HepG2 (cell line): ENCODE data around the gene SEMA3B. TPM values are rescaled to one million over a fixed set of nuclear protein-coding genes. Genes with fewer than 3 reads are reported as not detected.
A peak's percentile ranks its signal among the peaks of the same experiment; 100 is the strongest.

ENCODE experiments used
- ETS1 ChIP-seq: sonication (generic); formaldehyde crosslinking; IDR thresholded peaks from 2 replicates; pipeline ENCODE4 v1.4.0; 2020; ENCODE audit warnings: missing genetic modification reagents
- FIP1L1 ChIP-seq: fragments of 200-400 bp; formaldehyde crosslinking; IDR thresholded peaks from 2 replicates; pipeline ENCODE4 v1.6.1; 2018; ENCODE audit warnings: low read depth, mild to moderate bottlenecking, low read length, moderate library complexity, borderline replicate concordance; ENCODE audit not compliant: insufficient read depth
- IKZF1 ChIP-seq: fragments of 450-650 bp; IDR thresholded peaks from 2 replicates; pipeline ENCODE4 v1.7.1; 2016
- KDM6A ChIP-seq: IDR thresholded peaks from 2 replicates; pipeline ENCODE4 v1.6.1; 2016; ENCODE audit warnings: low read depth
- MTA1 ChIP-seq: sonication (generic); formaldehyde crosslinking; IDR thresholded peaks from 2 replicates; pipeline ENCODE4 v1.4.0; 2020; ENCODE audit warnings: missing genetic modification reagents, mild to moderate bottlenecking, borderline replicate concordance
- NFAT5 ChIP-seq: sonication (generic); formaldehyde crosslinking; IDR thresholded peaks from 2 replicates; pipeline ENCODE4 v1.4.0; 2020; ENCODE audit warnings: missing genetic modification reagents
- NR3C1 ChIP-seq: sonication (generic); formaldehyde crosslinking; IDR thresholded peaks from 2 replicates; pipeline ENCODE4 v1.4.0; 2020; ENCODE audit warnings: missing genetic modification reagents
- RARG ChIP-seq: sonication (generic); formaldehyde crosslinking; IDR thresholded peaks from 2 replicates; pipeline ENCODE4 v1.4.0; 2020; ENCODE audit warnings: low read depth, mild to moderate bottlenecking, missing genetic modification reagents
- SALL2 ChIP-seq: sonication (generic); formaldehyde crosslinking; IDR thresholded peaks from 2 replicates; pipeline ENCODE4 v1.8.1; 2023; ENCODE audit warnings: mild to moderate bottlenecking, missing genetic modification reagents, inconsistent platforms
- SMARCC2 ChIP-seq: fragments of 450-650 bp; IDR thresholded peaks from 2 replicates; pipeline ENCODE4 v1.6.1; 2017; ENCODE audit warnings: antibody characterized with exemption, mild to moderate bottlenecking
- SMYD3 ChIP-seq: sonication (generic); formaldehyde crosslinking; IDR thresholded peaks from 2 replicates; pipeline ENCODE4 v1.8.1; 2023; ENCODE audit warnings: mild to moderate bottlenecking, missing genetic modification reagents
- SOX13 ChIP-seq, 3 experiments: fragments of 450-650 bp in 1 of 3; sonication (generic) in 1 of 3; formaldehyde crosslinking in 1 of 3; IDR thresholded peaks in 2 of 3; conservative IDR thresholded peaks in 1 of 3; 2 replicates each; pipeline versions ENCODE4 v1.5.0 to v1.6.1; 2016 to 2020; ENCODE audit warnings: antibody characterized with exemption in 1 of 3, mild to moderate bottlenecking in 1 of 3, missing compliant biosample characterization in 1 of 3, missing genetic modification reagents in 1 of 3, moderate library complexity in 1 of 3
- SP1 ChIP-seq, 2 experiments: fragments of 450-650 bp in 1 of 2; sonication (generic) in 1 of 2; formaldehyde crosslinking in 1 of 2; IDR thresholded peaks; 2 replicates each; pipeline versions ENCODE4 v1.4.0 to v1.6.1; 2016 to 2020; ENCODE audit warnings: missing genetic modification reagents in 1 of 2
- TGIF2 ChIP-seq: IDR thresholded peaks from 2 replicates; pipeline ENCODE4 v1.6.1; 2016; ENCODE audit warnings: control low read depth, missing compliant biosample characterization
- ZNF138 ChIP-seq: sonication (generic); formaldehyde crosslinking; IDR thresholded peaks from 2 replicates; pipeline ENCODE4 v1.5.0; 2020; ENCODE audit warnings: mild to moderate bottlenecking, low read depth, missing genetic modification reagents
- ZNF260 ChIP-seq: sonication (generic); formaldehyde crosslinking; IDR thresholded peaks from 2 replicates; pipeline ENCODE4 v1.4.0; 2020; ENCODE audit warnings: missing genetic modification reagents, low read depth, mild to moderate bottlenecking, borderline replicate concordance
- polyA plus RNA-seq, 8 experiments: library from polyadenylated mRNA; depleted of rRNA in 3 of 8; stranded (reverse) in 7 of 8; unstranded in 1 of 8; fragments of >200 nt; fragmentation: Illumina TruSeq in 4 of 8; extraction: Trizol in 4 of 8; gene quantifications; 2 replicates each; pipeline versions ENCODE4 v1.2.1 to v1.2.3, GENCODE V29; 2011 to 2016; ENCODE audit warnings: low read depth in 4 of 8, missing spikeins in 1 of 8, mixed read lengths in 1 of 8; ENCODE audit not compliant: insufficient read depth in 1 of 8
- total RNA-seq, 5 experiments: library from RNA; depleted of rRNA; stranded (reverse); fragments of >200 nt; fragmentation: Illumina TruSeq; extraction: Trizol; gene quantifications; 2 replicates each; pipeline ENCODE4 v1.2.3, GENCODE V29; 2016; ENCODE audit warnings: low read depth in 1 of 5
- TF ChIP-seq, protein P1 (sequence below): IDR thresholded peaks from 2 replicates; pipeline ENCODE4 v1.6.1; 2016; ENCODE audit warnings: low read depth, missing genetic modification reagents, missing compliant biosample characterization

SEMA3B gene
- total and polyA plus RNA-seq, 2 of the 13 experiments (the other 11 are each of a cell fraction or from before 2014, with no cell fraction given): 93.2 to 158 TPM

GRCh38 chr3:50322386-50323091 is 53.6 kb downstream of the SEMA3B start, which contains the start of gene HYAL2 (continued):
- TF ChIP-seq NFAT5 (CRISPR knock-in tag) (no peak), MTA1 (CRISPR knock-in tag) (peak; percentile 64; the same call in 1 of the 2 replicates), ZNF138 (CRISPR knock-in tag) (no peak), NR3C1 (CRISPR knock-in tag) (no peak), ETS1 (CRISPR knock-in tag) (no peak), SMYD3 (CRISPR knock-in tag) (no peak), KDM6A (CRISPR knock-in tag) (no peak), IKZF1 (no peak), SMARCC2 (no peak), SP1 (IDR thresholded peaks at IDR 0.05) (no peak), SP1 (CRISPR knock-in tag; IDR thresholded peaks at IDR 0.05) (no peak), TGIF2 (CRISPR knock-in tag) (no peak), FIP1L1 (no peak), RARG (CRISPR knock-in tag) (no peak), SOX13 (IDR thresholded peaks at IDR 0.05) (no peak), SOX13 (CRISPR knock-in tag; conservative IDR thresholded peaks at IDR 0.05 in 1 of 2, IDR thresholded peaks at IDR 0.05 in 1 of 2) (no peak), SALL2 (no peak), ZNF260 (CRISPR knock-in tag) (no peak)
- TF ChIP-seq, protein P1, sequence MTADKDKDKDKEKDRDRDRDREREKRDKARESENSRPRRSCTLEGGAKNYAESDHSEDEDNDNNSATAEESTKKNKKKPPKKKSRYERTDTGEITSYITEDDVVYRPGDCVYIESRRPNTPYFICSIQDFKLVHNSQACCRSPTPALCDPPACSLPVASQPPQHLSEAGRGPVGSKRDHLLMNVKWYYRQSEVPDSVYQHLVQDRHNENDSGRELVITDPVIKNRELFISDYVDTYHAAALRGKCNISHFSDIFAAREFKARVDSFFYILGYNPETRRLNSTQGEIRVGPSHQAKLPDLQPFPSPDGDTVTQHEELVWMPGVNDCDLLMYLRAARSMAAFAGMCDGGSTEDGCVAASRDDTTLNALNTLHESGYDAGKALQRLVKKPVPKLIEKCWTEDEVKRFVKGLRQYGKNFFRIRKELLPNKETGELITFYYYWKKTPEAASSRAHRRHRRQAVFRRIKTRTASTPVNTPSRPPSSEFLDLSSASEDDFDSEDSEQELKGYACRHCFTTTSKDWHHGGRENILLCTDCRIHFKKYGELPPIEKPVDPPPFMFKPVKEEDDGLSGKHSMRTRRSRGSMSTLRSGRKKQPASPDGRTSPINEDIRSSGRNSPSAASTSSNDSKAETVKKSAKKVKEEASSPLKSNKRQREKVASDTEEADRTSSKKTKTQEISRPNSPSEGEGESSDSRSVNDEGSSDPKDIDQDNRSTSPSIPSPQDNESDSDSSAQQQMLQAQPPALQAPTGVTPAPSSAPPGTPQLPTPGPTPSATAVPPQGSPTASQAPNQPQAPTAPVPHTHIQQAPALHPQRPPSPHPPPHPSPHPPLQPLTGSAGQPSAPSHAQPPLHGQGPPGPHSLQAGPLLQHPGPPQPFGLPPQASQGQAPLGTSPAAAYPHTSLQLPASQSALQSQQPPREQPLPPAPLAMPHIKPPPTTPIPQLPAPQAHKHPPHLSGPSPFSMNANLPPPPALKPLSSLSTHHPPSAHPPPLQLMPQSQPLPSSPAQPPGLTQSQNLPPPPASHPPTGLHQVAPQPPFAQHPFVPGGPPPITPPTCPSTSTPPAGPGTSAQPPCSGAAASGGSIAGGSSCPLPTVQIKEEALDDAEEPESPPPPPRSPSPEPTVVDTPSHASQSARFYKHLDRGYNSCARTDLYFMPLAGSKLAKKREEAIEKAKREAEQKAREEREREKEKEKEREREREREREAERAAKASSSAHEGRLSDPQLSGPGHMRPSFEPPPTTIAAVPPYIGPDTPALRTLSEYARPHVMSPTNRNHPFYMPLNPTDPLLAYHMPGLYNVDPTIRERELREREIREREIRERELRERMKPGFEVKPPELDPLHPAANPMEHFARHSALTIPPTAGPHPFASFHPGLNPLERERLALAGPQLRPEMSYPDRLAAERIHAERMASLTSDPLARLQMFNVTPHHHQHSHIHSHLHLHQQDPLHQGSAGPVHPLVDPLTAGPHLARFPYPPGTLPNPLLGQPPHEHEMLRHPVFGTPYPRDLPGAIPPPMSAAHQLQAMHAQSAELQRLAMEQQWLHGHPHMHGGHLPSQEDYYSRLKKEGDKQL (CRISPR knock-in tag): no peak
